ENCODE measurements around the gene SMARCA1.

The SMARCA1 gene

DNA sequence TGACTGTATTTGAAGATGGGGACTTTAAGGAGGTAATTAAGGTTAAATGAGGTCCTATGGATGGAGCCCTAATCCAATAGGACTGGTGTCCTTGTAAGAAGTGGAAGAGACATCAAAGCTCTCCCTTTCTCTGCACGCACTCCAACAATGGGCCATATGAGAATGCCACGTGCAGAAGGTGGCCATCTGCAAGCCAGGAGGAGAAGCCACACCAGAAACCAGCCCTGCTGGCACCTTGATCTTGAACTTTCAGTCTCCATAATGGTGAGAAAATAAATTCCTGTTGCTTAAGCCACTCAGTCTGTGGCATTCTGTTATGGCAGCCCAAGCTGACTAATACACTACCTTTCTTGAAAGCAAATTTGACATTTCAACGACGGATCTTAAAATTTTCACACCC, 73.2 kb downstream of the SMARCA1 start:
- H3K9me3 Mint-ChIP-seq = no peaks in the 10 kb centered on the region
- H3K27me3 Mint-ChIP-seq = no peaks in the 10 kb centered on the region
- no peaks in the 10 kb centered on the region for H3K36me3 Mint-ChIP-seq (ENCODE audit: low read depth)
- H3K4me1 Mint-ChIP-seq (ENCODE audit: low read depth) = no peaks in the 10 kb centered on the region
- H3K4me3 Mint-ChIP-seq = no peak overlapping the region
- no peak overlapping the region for H3K27ac Mint-ChIP-seq

DNA sequence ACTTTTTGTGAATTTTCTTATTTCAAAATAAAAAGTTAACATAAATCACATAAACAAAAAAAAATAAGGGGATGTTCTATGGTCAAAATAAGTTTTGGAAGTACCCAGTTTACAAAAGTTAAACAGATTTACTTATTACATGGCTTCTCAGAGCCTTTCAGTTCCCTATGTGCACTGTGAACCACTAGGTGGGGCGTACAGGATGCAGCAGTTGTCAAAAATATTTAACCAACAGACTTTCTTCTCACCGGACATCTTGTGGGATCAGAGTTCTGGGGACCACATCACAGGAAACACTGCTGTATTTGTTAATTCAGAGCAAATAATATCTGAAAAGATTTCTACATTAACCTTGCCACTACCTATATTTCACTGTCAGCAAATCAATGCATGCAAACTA, 74.1 kb downstream of the SMARCA1 start:
- Mint-ChIP-seq H3K36me3 (ENCODE audit: low read depth) (no peaks in the 10 kb centered on the region), H3K4me1 (ENCODE audit: low read depth) (no peaks in the 10 kb centered on the region), H3K4me3 (no peak overlapping the region), H3K9me3 (no peaks in the 10 kb centered on the region), H3K27me3 (no peaks in the 10 kb centered on the region), H3K27ac (no peak overlapping the region)

DNA sequence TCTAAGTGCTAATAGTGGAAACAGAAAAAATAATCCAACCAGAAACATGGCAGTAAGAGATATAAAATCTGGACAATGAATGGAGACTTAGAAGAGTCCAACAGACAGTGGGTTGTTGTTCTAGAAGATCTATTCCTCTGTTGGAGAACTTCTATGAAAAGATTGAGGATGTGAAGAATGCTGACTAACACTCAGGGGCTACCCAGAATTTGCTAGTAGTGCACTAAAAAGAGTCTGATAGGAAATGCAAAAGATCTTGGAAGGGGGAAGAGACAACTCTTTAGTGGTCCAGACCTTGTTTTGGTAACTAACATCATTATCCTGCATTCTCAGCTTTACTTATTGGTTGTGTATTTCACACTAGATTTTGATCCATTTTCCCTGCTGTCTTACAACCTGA, 77.9 kb downstream of the SMARCA1 start:
- H3K27ac Mint-ChIP-seq = no peak overlapping the region
- H3K9me3 Mint-ChIP-seq = no peaks in the 10 kb centered on the region
- H3K4me1 Mint-ChIP-seq (ENCODE audit: low read depth) = no peaks in the 10 kb centered on the region
- H3K27me3 Mint-ChIP-seq = no peaks in the 10 kb centered on the region
- no peak overlapping the region for H3K4me3 Mint-ChIP-seq
- H3K36me3 Mint-ChIP-seq (ENCODE audit: low read depth) = no peaks in the 10 kb centered on the region

DNA sequence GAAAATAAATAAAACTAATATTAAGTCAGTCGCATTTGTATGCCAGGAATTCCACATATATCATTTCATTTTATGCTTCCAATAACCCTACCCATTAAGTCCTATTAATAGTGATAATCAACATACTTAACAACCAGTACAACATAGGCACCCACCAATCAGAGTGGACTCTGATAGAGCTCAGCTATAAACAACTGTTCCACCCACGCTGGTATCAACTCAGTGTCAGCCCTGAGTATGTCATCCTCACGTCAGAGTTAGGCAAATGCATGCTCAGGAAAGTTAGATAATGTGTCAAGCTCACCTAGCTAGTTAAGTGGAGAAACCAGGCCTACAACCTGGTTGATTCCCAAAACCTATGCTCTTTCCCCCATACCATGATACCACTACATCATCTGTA, 89.3 kb downstream of the SMARCA1 start:
- Mint-ChIP-seq H3K27ac (no peak overlapping the region), H3K4me3 (no peak overlapping the region), H3K36me3 (ENCODE audit: low read depth) (no peaks in the 10 kb centered on the region), H3K4me1 (ENCODE audit: low read depth) (no peaks in the 10 kb centered on the region), H3K27me3 (no peaks in the 10 kb centered on the region), H3K9me3 (no peaks in the 10 kb centered on the region)

DNA sequence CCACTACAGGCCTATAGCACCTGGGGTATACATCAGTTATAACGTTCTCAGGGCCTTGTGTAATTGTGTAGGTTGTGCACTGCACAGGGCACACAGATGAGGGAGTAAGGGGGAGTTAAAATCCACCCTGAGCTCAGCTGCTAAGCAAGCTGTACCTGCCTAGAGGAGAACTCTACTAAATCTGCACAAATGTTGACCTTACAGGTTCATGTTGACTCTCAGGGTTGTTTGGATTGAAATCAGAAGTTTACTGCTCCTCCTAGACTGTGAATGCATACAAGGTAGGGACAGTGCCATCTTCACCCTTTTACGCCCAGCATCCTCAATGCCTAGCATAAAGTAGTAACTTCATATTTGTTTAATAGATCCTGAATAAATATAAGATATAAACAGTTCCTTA, 89.8 kb downstream of the SMARCA1 start:
- Mint-ChIP-seq H3K27ac (no peak overlapping the region), H3K4me1 (ENCODE audit: low read depth) (no peaks in the 10 kb centered on the region), H3K9me3 (no peaks in the 10 kb centered on the region), H3K36me3 (ENCODE audit: low read depth) (no peaks in the 10 kb centered on the region), H3K27me3 (no peaks in the 10 kb centered on the region), H3K4me3 (no peak overlapping the region)

DNA sequence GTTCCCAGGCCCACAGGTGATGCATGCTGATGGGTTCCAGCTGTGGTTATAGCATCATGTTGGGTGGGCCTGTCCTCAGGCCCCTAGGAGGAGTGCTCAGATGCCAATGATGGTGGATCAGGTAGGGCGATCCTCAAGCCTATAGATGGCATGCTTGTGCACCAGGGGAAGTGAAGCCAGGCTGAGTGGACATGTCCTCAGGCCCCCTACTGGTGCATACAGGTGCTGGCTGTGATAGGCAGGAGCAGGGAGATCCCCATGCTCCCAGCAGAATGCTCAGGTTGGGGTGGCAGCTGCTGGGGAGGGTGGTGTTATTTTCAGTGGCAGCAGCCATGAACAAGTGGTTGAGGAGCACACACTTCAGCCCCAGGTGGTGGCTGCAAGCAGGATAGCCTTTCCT, 96.0 kb downstream of the SMARCA1 start:
- Mint-ChIP-seq H3K9me3 (peaks cover 7% of the 10 kb centered on the region), H3K4me3 (no peak overlapping the region), H3K27me3 (no peaks in the 10 kb centered on the region), H3K4me1 (ENCODE audit: low read depth) (no peaks in the 10 kb centered on the region), H3K27ac (no peak overlapping the region), H3K36me3 (ENCODE audit: low read depth) (peaks cover 4% of the 10 kb centered on the region)

DNA sequence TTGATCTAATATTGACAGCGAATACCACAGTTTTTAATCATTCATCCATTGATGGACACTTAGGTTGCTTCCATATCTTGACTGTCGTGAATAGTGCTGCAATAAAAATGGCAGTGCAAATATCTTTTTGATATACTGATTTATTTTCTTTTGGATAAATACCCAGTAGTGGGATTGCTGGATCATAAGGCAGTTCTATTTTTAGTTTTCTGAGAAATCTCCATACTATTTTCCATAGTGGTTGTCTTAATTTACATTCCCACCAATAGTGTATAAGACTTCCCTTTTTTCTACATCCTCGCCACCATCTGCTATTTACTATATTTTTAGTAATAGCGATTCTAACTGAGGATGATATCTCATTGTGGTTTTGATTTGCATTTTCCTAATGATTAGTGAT, 100.1 kb downstream of the SMARCA1 start:
- no peak overlapping the region for H3K27ac Mint-ChIP-seq
- no peaks in the 10 kb centered on the region for H3K27me3 Mint-ChIP-seq
- peaks cover 7% of the 10 kb centered on the region for H3K9me3 Mint-ChIP-seq
- H3K36me3 Mint-ChIP-seq (ENCODE audit: low read depth) = peaks cover 4% of the 10 kb centered on the region
- no peaks in the 10 kb centered on the region for H3K4me1 Mint-ChIP-seq (ENCODE audit: low read depth)
- H3K4me3 Mint-ChIP-seq = no peak overlapping the region

DNA sequence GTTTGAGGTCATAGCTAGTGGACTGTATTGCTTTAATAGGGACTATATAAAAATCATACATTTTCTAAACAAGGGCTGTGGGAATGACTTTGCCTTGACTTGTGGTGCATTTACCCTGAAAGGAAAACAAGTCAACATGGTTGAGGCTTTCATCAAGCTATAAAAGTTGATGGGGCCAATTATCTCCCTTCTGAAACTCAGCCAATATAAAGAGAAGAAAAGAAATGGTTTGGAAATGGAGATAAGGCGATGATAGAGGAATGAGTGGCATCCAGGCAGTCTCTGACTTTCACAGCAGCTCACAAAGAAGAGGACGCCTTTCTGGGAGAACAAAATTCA, 118.7 kb downstream of the SMARCA1 start:
- Mint-ChIP-seq H3K27me3 (no peaks in the 10 kb centered on the region), H3K27ac (no peak overlapping the region), H3K9me3 (no peaks in the 10 kb centered on the region), H3K36me3 (ENCODE audit: low read depth) (no peaks in the 10 kb centered on the region), H3K4me3 (no peak overlapping the region), H3K4me1 (ENCODE audit: low read depth) (no peaks in the 10 kb centered on the region)

DNA sequence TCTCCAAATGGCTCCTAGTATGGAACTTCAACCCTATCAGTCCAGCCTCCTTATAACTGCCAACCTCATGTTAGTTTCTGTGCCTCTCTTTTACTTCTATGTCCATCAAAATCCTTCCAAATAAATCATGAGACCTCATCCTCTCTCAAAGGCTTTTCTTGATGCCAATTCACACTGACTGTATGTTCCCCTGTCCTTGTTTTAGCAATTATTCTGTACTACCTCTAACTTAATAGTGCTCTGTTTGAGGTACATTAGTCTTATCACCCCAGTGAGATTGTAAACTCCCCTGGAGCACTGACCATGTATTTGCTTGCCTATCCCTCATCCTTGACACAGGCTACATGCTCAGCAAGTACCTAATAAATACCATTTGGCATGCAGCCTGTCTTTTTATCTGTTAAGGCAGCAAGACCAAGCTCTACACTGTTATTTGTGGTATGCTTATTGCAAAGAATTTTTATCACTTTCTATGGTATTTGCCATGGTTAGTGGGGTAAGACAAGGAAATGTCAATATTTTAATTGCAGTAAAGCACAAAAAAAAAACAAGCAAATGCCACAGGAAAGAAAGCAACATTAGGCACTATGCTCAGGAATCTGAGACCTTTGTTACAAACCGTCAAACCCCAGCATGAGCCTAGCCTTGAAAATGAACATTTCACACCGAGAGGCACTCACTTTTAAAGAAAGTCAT, 119.2 kb downstream of the SMARCA1 start:
- Mint-ChIP-seq H3K27ac (no peak overlapping the region), H3K4me3 (no peak overlapping the region), H3K27me3 (no peaks in the 10 kb centered on the region), H3K9me3 (no peaks in the 10 kb centered on the region), H3K4me1 (ENCODE audit: low read depth) (no peaks in the 10 kb centered on the region), H3K36me3 (ENCODE audit: low read depth) (no peaks in the 10 kb centered on the region)

Measured in stimulated activated naive CD8-positive, alpha-beta T cell treated with anti-CD3 and anti-CD28 coated beads, Interleukin-15, Interleukin-2, amounts not matched to agents 100 ng/mL and 50 ng/mL, for 24 hours (primary cell).